Esophagus squamous epithelium (tissue), 5 donors: ENCODE results near the gene AGFG1. TPM values are rescaled to one million over a fixed set of nuclear protein-coding genes. Genes with fewer than 3 reads are reported as not detected.
"Not testable (repeated sequence)": the region's sequence is repeated elsewhere in the genome, so short reads cannot be mapped to it uniquely, and the experiment has no call there.

Experiments used
- DNase-seq: peaks from one replicate; lab custom pipeline; 2025; lab: John Stamatoyannopoulos, UW
- H3K27ac ChIP-seq, 4 donors: fragments of 200-600 bp; sonication (generic); one replicate each; pipeline ENCODE4 v1.5.1; 2016 to 2019; ENCODE audit warnings: mild to moderate bottlenecking in 1 of 4
- H3K27me3 ChIP-seq, 4 donors: fragments of 200-600 bp; sonication (generic); 1 replicate in 3 of 4; 2 replicates in 1 of 4; pipeline versions ENCODE4 v1.5.1 to v1.6.0; 2017 to 2021; ENCODE audit warnings: antibody characterized with exemption in 1 of 4
- H3K36me3 ChIP-seq, 3 donors: fragments of 200-600 bp; sonication (generic); one replicate each; pipeline ENCODE4 v1.5.1; 2016 to 2019
- H3K4me1 ChIP-seq, 3 donors: fragments of 200-600 bp; sonication (generic); one replicate each; pipeline ENCODE4 v1.5.1; 2017 to 2019
- H3K4me3 ChIP-seq, 4 donors: fragments of 200-600 bp; sonication (generic); 1 replicate in 3 of 4; 2 replicates in 1 of 4; pipeline ENCODE4 v1.5.1; 2016 to 2019; ENCODE audit warnings: mild to moderate bottlenecking in 2 of 4, moderate library complexity in 1 of 4
- H3K9me3 ChIP-seq, 3 donors: fragments of 200-600 bp; sonication (generic); one replicate each; pipeline ENCODE4 v1.5.1; 2016 to 2019
- CTCF ChIP-seq, 6 experiments: fragments of 450-650 bp in 4 of 6; fragments of 200-600 bp in 2 of 6; sonication (generic) in 2 of 6; IDR thresholded peaks; one replicate each; pipeline ENCODE4 v1.5.1; 2016 to 2019; ENCODE audit warnings: antibody characterized with exemption in 6 of 6, mild to moderate bottlenecking in 4 of 6, moderate library complexity in 4 of 6
- POLR2A ChIP-seq, 4 donors: fragments of 450-650 bp; IDR thresholded peaks; one replicate each; pipeline ENCODE4 v1.6.1; 2017; ENCODE audit warnings: antibody characterized with exemption in 4 of 4, mild to moderate bottlenecking in 4 of 4, moderate library complexity in 3 of 4
- WGBS, 2 donors: methylation state at CpG; one replicate each; pipeline ENCODE4 v1.1.5; 2018; 5-methylcytosine and 5-hydroxymethylcytosine counted together
- intact Hi-C: fragments of 100-400 bp; cut with DNase I; formaldehyde crosslinking; loops from one replicate; pipeline ENCODE4 v1.15.0; 2022
- total RNA-seq, 4 donors: library from RNA; depleted of rRNA; stranded (reverse); fragments of >200 nt; gene quantifications; one replicate each; pipeline ENCODE4 v1.1.0, GENCODE V29; 2016
- donor health status: DM: yes; HTN: yes; CAD: no.

Gene AGFG1
- total RNA-seq, 4 donors from 2014 or later = 31.3 to 78.4 (median 66.6) TPM

GRCh38 chr2:227515742-227516141 is 43.8 kb downstream of the AGFG1 start:
- Histone ChIP-seq H3K4me1 (peaks cover 0 to 73% (median 34%) of the 10 kb centered on the region in 3 donors), H3K9me3 (no peaks in the 10 kb centered on the region), H3K36me3 (peaks cover 0 to 7% (median 0%) of the 10 kb centered on the region in 3 donors), H3K27me3 (no peaks in the 10 kb centered on the region), H3K4me3 (no peak overlapping the region), H3K27ac (no peak overlapping the region)
- DNase-seq = no peak
- 63 to 71% methylated on average over 1 of the region's 1 CpG for WGBS, 2 donors
- no peak for TF ChIP-seq CTCF (IDR thresholded peaks at IDR 0.05)
- intact Hi-C loops = no loop called here

GRCh38 chr2:227517724-227518123 is 45.8 kb downstream of the AGFG1 start:
- H3K4me1 ChIP-seq = peaks cover 0 to 53% (median 26%) of the 10 kb centered on the region in 3 donors
- no peaks in the 10 kb centered on the region for H3K9me3 ChIP-seq
- intact Hi-C loops = no loop called here
- H3K27ac ChIP-seq = peak overlapping the region in 2 of 4 donors; percentile 12 to 47
- no peak for TF ChIP-seq CTCF (IDR thresholded peaks at IDR 0.05)
- no peak for TF ChIP-seq POLR2A (IDR thresholded peaks at IDR 0.05)
- no peak overlapping the region for H3K4me3 ChIP-seq
- DNase-seq = no peak
- no peaks in the 10 kb centered on the region for H3K27me3 ChIP-seq
- peaks cover 0 to 13% (median 0%) of the 10 kb centered on the region in 3 donors for H3K36me3 ChIP-seq
- WGBS, 2 donors = 82 to 85% methylated on average over 5 of the region's 5 CpGs

GRCh38 chr2:227518278-227518865 is 46.4 kb downstream of the AGFG1 start:
- not testable (repeated sequence) for H3K9me3 ChIP-seq

GRCh38 chr2:227521178-227521577 is 49.2 kb downstream of the AGFG1 start:
- H3K27me3 ChIP-seq, H3K4me3 ChIP-seq, H3K9me3 ChIP-seq, H3K27ac ChIP-seq, DNase-seq, intact Hi-C loops: not testable (repeated sequence)
- H3K36me3 ChIP-seq = peaks cover 3 to 39% (median 7%) of the 10 kb centered on the region in 3 donors
- 93 to 100% methylated on average over 2 to 3 of the region's 3 CpGs for WGBS, 2 donors
- peaks cover 0 to 28% (median 18%) of the 10 kb centered on the region in 3 donors for H3K4me1 ChIP-seq

More at GRCh38 chr2:227518278-227518865, 46.4 kb downstream of the AGFG1 start:
- H3K4me3 ChIP-seq, DNase-seq, H3K27me3 ChIP-seq, intact Hi-C loops: not testable (repeated sequence)
- H3K36me3 ChIP-seq = peaks cover 0 to 14% (median 0%) of the 10 kb centered on the region in 3 donors
- H3K27ac ChIP-seq = peak overlapping the region in 1 of 4 donors; percentile 2
- 44% methylated on average over 7 of the region's 7 CpGs for WGBS, 2 donors
- peaks cover 0 to 46% (median 20%) of the 10 kb centered on the region in 3 donors for H3K4me1 ChIP-seq

- WGBS, 2 donors = 90 to 92% methylated on average over 4 of the region's 4 CpGs
- no peak for TF ChIP-seq POLR2A (IDR thresholded peaks at IDR 0.05)
- TF ChIP-seq CTCF (IDR thresholded peaks at IDR 0.05) = no peak
- peaks cover 3 to 73% (median 7%) of the 10 kb centered on the region in 3 donors for H3K36me3 ChIP-seq
Observed at GRCh38 chr2:227524665-227525064, 52.7 kb downstream of the AGFG1 start.

GRCh38 chr2:227527351-227527750 is 55.4 kb downstream of the AGFG1 start:
- Histone ChIP-seq H3K27me3 (no peaks in the 10 kb centered on the region), H3K4me3 (no peak overlapping the region), H3K27ac (no peak overlapping the region), H3K36me3 (peaks cover 3 to 84% (median 7%) of the 10 kb centered on the region in 3 donors), H3K9me3 (no peaks in the 10 kb centered on the region), H3K4me1 (no peaks in the 10 kb centered on the region)
- TF ChIP-seq POLR2A (IDR thresholded peaks at IDR 0.05) (no peak), CTCF (IDR thresholded peaks at IDR 0.05) (no peak)
- intact Hi-C loops = no loop called here
- WGBS, 2 donors = 92 to 96% methylated on average over 2 of the region's 2 CpGs
- DNase-seq = no peak

More at GRCh38 chr2:227524665-227525064, 52.7 kb downstream of the AGFG1 start:
- H3K9me3 ChIP-seq = no peaks in the 10 kb centered on the region
- DNase-seq = no peak
- H3K4me3 ChIP-seq = no peak overlapping the region
- no peaks in the 10 kb centered on the region for H3K27me3 ChIP-seq
- H3K27ac ChIP-seq = no peak overlapping the region
- no peaks in the 10 kb centered on the region for H3K4me1 ChIP-seq
- intact Hi-C loops = no loop called here
